Endothelial cell of umbilical vein (primary cell): ENCODE measurements around the gene SCRN3. TPM values are rescaled to one million over a fixed set of nuclear protein-coding genes. Genes with fewer than 3 reads are reported as not detected.

ENCODE experiments used
- BruUV-seq: library from RNA; stranded (reverse); fragments of 400-500 nt; replicated peaks from 2 replicates; lab custom pipeline; 2021; lab: Mats Ljungman, UMichigan
- CTCF ChIA-PET: fragments of 300-600, 350-600 bp; sonication (Branson Sonifier 250); formaldehyde crosslinking; loops from one replicate; lab custom pipeline; 2021; ENCODE audit warnings: antibody characterized with exemption, inconsistent platforms; lab: Charles Lee
- POLR2A ChIA-PET: fragments of 300-600, 350-600 bp; sonication (Branson Sonifier 250); formaldehyde crosslinking; loops from one replicate; lab custom pipeline; 2021; ENCODE audit warnings: antibody characterized with exemption, inconsistent platforms; lab: Charles Lee
- DNase-seq: peaks from one replicate; pipeline ENCODE4 v3.0.0-alpha.2; 2011; ENCODE audit warnings: low read depth, low spot score
- FAIRE-seq: peaks from 2 replicates; lab custom pipeline; 2011; peaks lifted over from hg19 to GRCh38; lab: Jason Lieb, UNC
- H2AFZ ChIP-seq: 2 replicates; pipeline ENCODE4 v1.6.0; 2012; ENCODE audit warnings: low read depth, low read length, control low read depth, inconsistent platforms
- H3K27ac ChIP-seq: 2 replicates; pipeline ENCODE4 v1.5.1; 2011; ENCODE audit warnings: low read depth, mild to moderate bottlenecking, control low read depth, low read length, moderate library complexity; ENCODE audit not compliant: insufficient read depth
- H3K27me3 ChIP-seq, 2 experiments: 2 replicates each; pipeline versions ENCODE4 v1.6.0 to v1.6.1; 2011; ENCODE audit warnings: low read length in 2 of 2, mixed read lengths in 1 of 2; ENCODE audit not compliant: control insufficient read depth in 2 of 2, insufficient read depth in 2 of 2
- H3K36me3 ChIP-seq, 2 experiments: 2 replicates in 1 of 2; 3 replicates in 1 of 2; pipeline ENCODE4 v1.5.1; 2011; ENCODE audit warnings: low read length in 2 of 2, mild to moderate bottlenecking in 1 of 2, moderate library complexity in 1 of 2; ENCODE audit not compliant: control insufficient read depth in 2 of 2, insufficient read depth in 2 of 2; ENCODE audit errors: extremely low read depth in 1 of 2
- H3K4me1 ChIP-seq: 3 replicates; pipeline ENCODE4 v1.5.1; 2011; ENCODE audit warnings: mild to moderate bottlenecking, low read length; ENCODE audit not compliant: control insufficient read depth, insufficient read depth; ENCODE audit errors: extremely low read depth
- H3K4me2 ChIP-seq: 2 replicates; pipeline ENCODE4 v1.6.1; 2011; ENCODE audit warnings: low read length, control low read depth, mixed read lengths; ENCODE audit not compliant: insufficient read depth
- H3K4me3 ChIP-seq, 3 experiments: fragments of 200-600 bp in 1 of 3; sonication (generic), shearing (Covaris generic) in 1 of 3; replicated peaks in 1 of 3; 2 replicates each; pipeline ENCODE4 v1.5.1; 2011 to 2016; ENCODE audit warnings: control low read depth in 3 of 3, low read length in 3 of 3, mild to moderate bottlenecking in 2 of 3, inconsistent platforms in 1 of 3, low read depth in 1 of 3, moderate library complexity in 1 of 3; ENCODE audit not compliant: insufficient read depth in 1 of 3
- H3K79me2 ChIP-seq: 2 replicates; pipeline ENCODE4 v1.6.0; 2012; ENCODE audit warnings: low read length, inconsistent platforms; ENCODE audit not compliant: control insufficient read depth, insufficient read depth
- H3K9ac ChIP-seq: replicated peaks from 2 replicates; pipeline ENCODE3; 2011; ENCODE audit warnings: low read length, control low read depth; ENCODE audit not compliant: insufficient read depth; ENCODE audit errors: extremely low read depth
- H3K9me1 ChIP-seq: replicated peaks from 3 replicates; pipeline ENCODE4 v1.6.0; 2011; ENCODE audit warnings: mild to moderate bottlenecking, low read length; ENCODE audit not compliant: control insufficient read depth, insufficient read depth; ENCODE audit errors: extremely low read depth
- H3K9me3 ChIP-seq: replicated peaks from 2 replicates; pipeline ENCODE4 v1.5.1; 2012; ENCODE audit warnings: low read length, inconsistent platforms; ENCODE audit not compliant: control insufficient read depth, insufficient read depth
- H4K20me1 ChIP-seq: replicated peaks from 2 replicates; pipeline ENCODE3; 2011; ENCODE audit warnings: mild to moderate bottlenecking, low read length; ENCODE audit not compliant: control insufficient read depth, insufficient read depth; ENCODE audit errors: extremely low read depth
- EZH2 ChIP-seq: IDR thresholded peaks from 2 replicates; pipeline ENCODE4 v1.6.1; 2012; ENCODE audit warnings: borderline replicate concordance, low read depth, mild to moderate bottlenecking, moderate library complexity, low read length, inconsistent platforms; ENCODE audit not compliant: severe bottlenecking
- FOS ChIP-seq: IDR thresholded peaks from 2 replicates; pipeline ENCODE4 v1.6.1; 2011; ENCODE audit warnings: mild to moderate bottlenecking, low read length, moderate library complexity, borderline replicate concordance; ENCODE audit not compliant: insufficient read depth
- GATA2 ChIP-seq: IDR thresholded peaks from 2 replicates; pipeline ENCODE4 v1.7.0; 2011; ENCODE audit warnings: low read depth, mild to moderate bottlenecking, moderate library complexity, mixed read lengths, low read length; ENCODE audit not compliant: insufficient read length, insufficient read depth
- MYC ChIP-seq: IDR thresholded peaks from one replicate; pipeline ENCODE4 v1.6.1; 2011; ENCODE audit warnings: mild to moderate bottlenecking, low read depth, low read length
- POLR2A ChIP-seq: IDR thresholded peaks from 2 replicates; pipeline ENCODE4 v1.6.1; 2012; ENCODE audit warnings: low read depth, mild to moderate bottlenecking, control low read depth, low read length
- POLR2AphosphoS5 ChIP-seq: IDR thresholded peaks from 2 replicates; pipeline ENCODE4 v1.6.1; 2012; ENCODE audit warnings: low read depth, mild to moderate bottlenecking, control low read depth, low read length, moderate library complexity; ENCODE audit not compliant: insufficient read depth
- dilution Hi-C: fragments of 300-500 bp; cut with MboI; formaldehyde crosslinking; loops from one replicate; pipeline ENCODE4 v1.15.0; 2019; ENCODE audit warnings: low sequenced_read_pairs; ENCODE audit not compliant: extremely low pct_ligation_motif_present
- intact Hi-C: fragments of 100-400 bp; cut with micrococcal nuclease; formaldehyde crosslinking; loops from one replicate; pipeline ENCODE4 v1.10.0; 2022
- polyA plus RNA-seq, 4 experiments: library from polyadenylated mRNA; depleted of rRNA in 3 of 4; stranded (reverse) in 3 of 4; unstranded in 1 of 4; fragments of >200 nt; gene quantifications; 2 replicates each; pipeline versions ENCODE4 v1.2.1 to v1.2.3, GENCODE V29; 2011 to 2012; ENCODE audit warnings: missing spikeins in 1 of 4
- total RNA-seq: library from RNA; stranded (reverse); gene quantifications from 2 replicates; pipeline ENCODE4 v1.2.3, GENCODE V29; 2021
- TF ChIP-seq, protein P1 (sequence below): IDR thresholded peaks from 2 replicates; pipeline ENCODE4 v1.6.1; 2011; ENCODE audit not compliant: insufficient read depth, insufficient read length

SCRN3 gene
- total and polyA plus RNA-seq, 2 donors (not counting 3 experiments of a cell fraction or from before 2014, with no cell fraction given): 10.7 to 24.0 TPM

GRCh38 chr2:174395969-174396630 is 570 bp downstream of the SCRN3 start:
- intact Hi-C loops: loop anchor here (2.0 kb wide), 1 partner anchor 41 kb away; no protein-coding TSS in a partner anchor
- FAIRE-seq (no peak), DNase-seq (no peak)
- ChIA-PET CTCF (interaction anchor here (1.0 to 1.7 kb wide), 4 partner anchors 9 to 300 kb away, joined by 3 to 6 read pairs (median 4); no protein-coding TSS in a partner anchor), POLR2A (no interaction called here)
- TF ChIP-seq EZH2 (no peak), FOS (no peak), GATA2 (no peak)
- H3K27ac ChIP-seq: peak overlapping the region; percentile 48
- H3K9ac ChIP-seq: peak overlapping the region; percentile 76
- no peaks in the 10 kb centered on the region for H3K9me3 ChIP-seq
- no peaks in the 10 kb centered on the region for H3K9me1 ChIP-seq
- H4K20me1 ChIP-seq: no peaks in the 10 kb centered on the region
- peak overlapping the region; percentile 69 to 91 (median 77) for H3K4me3 ChIP-seq
- no peaks in the 10 kb centered on the region for H3K27me3 ChIP-seq
- BruUV-seq: TSS peak; percentile 37
- H2AFZ ChIP-seq: peak overlapping the region; percentile 86
- H3K36me3 ChIP-seq: no peaks in the 10 kb centered on the region
- H3K4me2 ChIP-seq: peak overlapping the region; percentile 82
- peaks cover 13% of the 10 kb centered on the region for H3K4me1 ChIP-seq
- peaks cover 17% of the 10 kb centered on the region for H3K79me2 ChIP-seq
- dilution Hi-C loops: no loop called here

DNA sequence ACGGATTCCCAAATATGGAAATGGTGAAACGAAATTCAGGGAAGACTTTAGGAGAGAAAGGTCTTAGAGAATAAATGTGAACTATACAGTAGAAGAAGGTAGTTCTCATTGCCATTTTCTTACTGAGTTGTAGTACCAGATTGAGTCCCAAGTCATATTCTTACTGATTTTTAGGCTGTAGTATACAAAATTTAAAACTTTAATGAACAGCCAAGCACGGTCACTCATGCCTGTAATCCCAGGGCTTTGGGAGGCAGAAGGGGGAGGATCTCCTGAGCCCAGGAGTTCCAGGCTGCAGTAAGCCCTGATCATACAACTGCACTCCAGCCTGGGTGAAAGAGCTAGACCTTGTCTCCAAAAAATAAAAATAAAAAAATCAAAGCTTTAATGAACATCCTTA is 2.2 kb downstream of the SCRN3 start:
- Histone ChIP-seq H3K27me3 (no peaks in the 10 kb centered on the region), H3K79me2 (peaks cover 17% of the 10 kb centered on the region), H3K4me3 (no peak overlapping the region), H3K9ac (no peak overlapping the region), H3K9me3 (no peaks in the 10 kb centered on the region), H3K9me1 (no peaks in the 10 kb centered on the region), H3K4me2 (no peak overlapping the region), H4K20me1 (no peaks in the 10 kb centered on the region), H3K4me1 (peaks cover 13% of the 10 kb centered on the region), H3K36me3 (no peaks in the 10 kb centered on the region), H3K27ac (no peak overlapping the region), H2AFZ (no peak overlapping the region)
- dilution Hi-C loops: no loop called here
- POLR2A ChIA-PET: no interaction called here
- intact Hi-C loops: no loop called here
- TF ChIP-seq FOS (no peak), POLR2AphosphoS5 (no peak), EZH2 (no peak), MYC (no peak), POLR2A (no peak), GATA2 (no peak)
- TF ChIP-seq, protein P1, sequence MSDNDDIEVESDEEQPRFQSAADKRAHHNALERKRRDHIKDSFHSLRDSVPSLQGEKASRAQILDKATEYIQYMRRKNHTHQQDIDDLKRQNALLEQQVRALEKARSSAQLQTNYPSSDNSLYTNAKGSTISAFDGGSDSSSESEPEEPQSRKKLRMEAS: no peak
- BruUV-seq: no TSS peak
- DNase-seq: no peak
- FAIRE-seq: no peak
- CTCF ChIA-PET: no interaction called here
